Measurements from ENCODE around the gene AMPH. TPM values are rescaled to one million over a fixed set of nuclear protein-coding genes. Genes with fewer than 3 reads are reported as not detected.
A peak's percentile ranks its signal among the peaks of the same experiment; 100 is the strongest.

AMPH gene
- polyA plus RNA-seq, 3 donors from 2014 or later: 0.06 to 0.45 TPM; not detected in 1

GRCh38 chr7:38546763-38547162 is 84.4 kb downstream of the AMPH start:
- Mint-ChIP-seq H3K9me3 (peaks cover 0 to 2% (median 0%) of the 10 kb centered on the region in 6 donors), H3K27ac (no peak overlapping the region), H3K4me3 (no peak overlapping the region), H3K4me1 (peaks cover 26 to 35% of the 10 kb centered on the region in 2 donors), H3K27me3 (ENCODE audit: low read depth in 3 of 3) (peaks cover 0 to 5% (median 1%) of the 10 kb centered on the region in 3 donors), H3K36me3 (peaks cover 0 to 3% (median 0%) of the 10 kb centered on the region in 3 donors)
- DNase-seq: no peak

- no peak for DNase-seq
- Mint-ChIP-seq H3K36me3 (peaks cover 0 to 3% (median 0%) of the 10 kb centered on the region in 3 donors), H3K27ac (peak overlapping the region in 1 of 6 donors; percentile 21), H3K27me3 (ENCODE audit: low read depth in 3 of 3) (peaks cover 0 to 5% (median 0%) of the 10 kb centered on the region in 3 donors), H3K4me3 (peak overlapping the region in 2 of 5 donors; percentile 29 to 70), H3K4me1 (peaks cover 26 to 35% of the 10 kb centered on the region in 2 donors), H3K9me3 (peaks cover 0 to 2% (median 0%) of the 10 kb centered on the region in 6 donors)
Observed at GRCh38 chr7:38545977-38546376, 85.2 kb downstream of the AMPH start.

- no peak overlapping the region for H3K27ac Mint-ChIP-seq
- no peak overlapping the region for H3K4me3 Mint-ChIP-seq
Observed at GRCh38 chr7:38542156-38542555, 89.0 kb downstream of the AMPH start.

GRCh38 chr7:38541440-38541839 is 89.7 kb downstream of the AMPH start:
- Mint-ChIP-seq H3K36me3 (peaks cover 0 to 6% (median 0%) of the 10 kb centered on the region in 3 donors), H3K27me3 (ENCODE audit: low read depth in 3 of 3) (peaks cover 0 to 8% (median 2%) of the 10 kb centered on the region in 3 donors), H3K4me3 (no peak overlapping the region), H3K9me3 (peaks cover 0 to 2% (median 0%) of the 10 kb centered on the region in 6 donors), H3K4me1 (peaks cover 33 to 56% of the 10 kb centered on the region in 2 donors), H3K27ac (peak overlapping the region in 1 of 6 donors; percentile 36)
- no peak for DNase-seq

More at GRCh38 chr7:38542156-38542555, 89.0 kb downstream of the AMPH start:
- peaks cover 0 to 8% (median 2%) of the 10 kb centered on the region in 3 donors for H3K27me3 Mint-ChIP-seq (ENCODE audit: low read depth in 3 of 3)
- H3K36me3 Mint-ChIP-seq: peaks cover 0 to 6% (median 2%) of the 10 kb centered on the region in 3 donors
- H3K4me1 Mint-ChIP-seq: peaks cover 33 to 56% of the 10 kb centered on the region in 2 donors
- H3K9me3 Mint-ChIP-seq: peaks cover 0 to 2% (median 0%) of the 10 kb centered on the region in 6 donors
- DNase-seq: no peak

- DNase-seq: no peak
- no peak overlapping the region for H3K27ac Mint-ChIP-seq
- peaks cover 0 to 2% (median 0%) of the 10 kb centered on the region in 6 donors for H3K9me3 Mint-ChIP-seq
- H3K4me3 Mint-ChIP-seq: no peak overlapping the region
- peaks cover 18 to 41% of the 10 kb centered on the region in 2 donors for H3K4me1 Mint-ChIP-seq
- H3K27me3 Mint-ChIP-seq (ENCODE audit: low read depth in 3 of 3): peaks cover 0 to 7% (median 2%) of the 10 kb centered on the region in 3 donors
- H3K36me3 Mint-ChIP-seq: peaks cover 0 to 6% (median 0%) of the 10 kb centered on the region in 3 donors
Observed at GRCh38 chr7:38539477-38540081, 91.6 kb downstream of the AMPH start.

- H3K27ac Mint-ChIP-seq: no peak overlapping the region
- peaks cover 3 to 22% of the 10 kb centered on the region in 2 donors for H3K4me1 Mint-ChIP-seq
- no peak for DNase-seq
- peaks cover 4 to 11% (median 4%) of the 10 kb centered on the region in 3 donors for H3K27me3 Mint-ChIP-seq (ENCODE audit: low read depth in 3 of 3)
- H3K4me3 Mint-ChIP-seq: no peak overlapping the region
- H3K9me3 Mint-ChIP-seq: peaks cover 0 to 2% (median 0%) of the 10 kb centered on the region in 6 donors
- peaks cover 0 to 6% (median 0%) of the 10 kb centered on the region in 3 donors for H3K36me3 Mint-ChIP-seq
Observed at GRCh38 chr7:38535073-38535472, 96.1 kb downstream of the AMPH start.

- DNase-seq: no peak
Observed at GRCh38 chr7:38525857-38526256, 105.3 kb downstream of the AMPH start.

GRCh38 chr7:38524786-38525185 is 106.4 kb downstream of the AMPH start:
- no peak overlapping the region for H3K27ac Mint-ChIP-seq
- H3K9me3 Mint-ChIP-seq: no peaks in the 10 kb centered on the region
- no peaks in the 10 kb centered on the region for H3K36me3 Mint-ChIP-seq
- H3K4me1 Mint-ChIP-seq: no peaks in the 10 kb centered on the region
- H3K4me3 Mint-ChIP-seq: no peak overlapping the region
- peaks cover 0 to 5% (median 0%) of the 10 kb centered on the region in 3 donors for H3K27me3 Mint-ChIP-seq (ENCODE audit: low read depth in 3 of 3)
- no peak for DNase-seq

More at GRCh38 chr7:38525857-38526256, 105.3 kb downstream of the AMPH start:
- Mint-ChIP-seq H3K9me3 (no peaks in the 10 kb centered on the region), H3K27me3 (ENCODE audit: low read depth in 3 of 3) (peaks cover 1 to 5% (median 2%) of the 10 kb centered on the region in 3 donors), H3K4me1 (peaks cover 0 to 2% of the 10 kb centered on the region in 2 donors), H3K27ac (no peak overlapping the region), H3K36me3 (no peaks in the 10 kb centered on the region), H3K4me3 (no peak overlapping the region)

GRCh38 chr7:38520741-38521140 is 110.4 kb downstream of the AMPH start:
- Mint-ChIP-seq H3K36me3 (peaks cover 1 to 5% (median 3%) of the 10 kb centered on the region in 3 donors), H3K4me3 (no peak overlapping the region), H3K4me1 (no peaks in the 10 kb centered on the region), H3K9me3 (peaks cover 8 to 16% (median 10%) of the 10 kb centered on the region in 6 donors), H3K27ac (peak overlapping the region in 1 of 6 donors; percentile 18), H3K27me3 (ENCODE audit: low read depth in 3 of 3) (peaks cover 3 to 6% (median 3%) of the 10 kb centered on the region in 3 donors)
- no peak for DNase-seq

GRCh38 chr7:38518541-38518940 is 112.6 kb downstream of the AMPH start:
- no peaks in the 10 kb centered on the region for H3K4me1 Mint-ChIP-seq

GRCh38 chr7:38512704-38513103 is 118.5 kb downstream of the AMPH start:
- H3K27ac Mint-ChIP-seq: no peak overlapping the region
- peaks cover 11 to 27% (median 22%) of the 10 kb centered on the region in 6 donors for H3K9me3 Mint-ChIP-seq
- no peaks in the 10 kb centered on the region for H3K4me1 Mint-ChIP-seq
- H3K4me3 Mint-ChIP-seq: no peak overlapping the region
- peaks cover 5% of the 10 kb centered on the region in 3 donors for H3K27me3 Mint-ChIP-seq (ENCODE audit: low read depth in 3 of 3)
- peaks cover 8 to 11% (median 9%) of the 10 kb centered on the region in 3 donors for H3K36me3 Mint-ChIP-seq
- DNase-seq: no peak

More at GRCh38 chr7:38518541-38518940, 112.6 kb downstream of the AMPH start:
- H3K36me3 Mint-ChIP-seq: peaks cover 8 to 11% (median 9%) of the 10 kb centered on the region in 3 donors
- H3K27me3 Mint-ChIP-seq (ENCODE audit: low read depth in 3 of 3): peaks cover 3 to 10% (median 5%) of the 10 kb centered on the region in 3 donors
- no peak for DNase-seq
- no peak overlapping the region for H3K4me3 Mint-ChIP-seq
- peaks cover 11 to 26% (median 22%) of the 10 kb centered on the region in 6 donors for H3K9me3 Mint-ChIP-seq
- no peak overlapping the region for H3K27ac Mint-ChIP-seq

- Mint-ChIP-seq H3K9me3 (peaks cover 9 to 24% (median 18%) of the 10 kb centered on the region in 6 donors), H3K4me3 (no peak overlapping the region), H3K27ac (no peak overlapping the region), H3K4me1 (no peaks in the 10 kb centered on the region), H3K36me3 (peaks cover 7 to 11% (median 8%) of the 10 kb centered on the region in 3 donors), H3K27me3 (ENCODE audit: low read depth in 3 of 3) (peaks cover 3 to 8% (median 5%) of the 10 kb centered on the region in 3 donors)
- DNase-seq: no peak
Observed at GRCh38 chr7:38512291-38512690, 118.9 kb downstream of the AMPH start.

- Mint-ChIP-seq H3K36me3 (no peaks in the 10 kb centered on the region), H3K9me3 (no peaks in the 10 kb centered on the region), H3K4me1 (no peaks in the 10 kb centered on the region), H3K27ac (no peak overlapping the region), H3K4me3 (no peak overlapping the region), H3K27me3 (ENCODE audit: low read depth in 3 of 3) (peaks cover 0 to 9% (median 4%) of the 10 kb centered on the region in 3 donors)
- DNase-seq: no peak
Observed at GRCh38 chr7:38507384-38507783, 123.8 kb downstream of the AMPH start.

GRCh38 chr7:38506756-38507155 is 124.4 kb downstream of the AMPH start:
- Mint-ChIP-seq H3K36me3 (no peaks in the 10 kb centered on the region), H3K9me3 (no peaks in the 10 kb centered on the region), H3K27ac (no peak overlapping the region), H3K4me1 (no peaks in the 10 kb centered on the region), H3K27me3 (ENCODE audit: low read depth in 3 of 3) (peaks cover 0 to 9% (median 4%) of the 10 kb centered on the region in 3 donors), H3K4me3 (no peak overlapping the region)
- DNase-seq: no peak

All from immature natural killer cell (primary cell).